ENCODE results near the gene TEX48. TPM values are rescaled to one million over a fixed set of nuclear protein-coding genes. Genes with fewer than 3 reads are reported as not detected.

Gene TEX48
- total RNA-seq, 6 donors from 2014 or later, result not detected

- ATAC-seq (ENCODE audit: low FRiP score in 2 of 2), result no peak
- 54 to 61% methylated on average over 8 of the region's 8 CpGs for WGBS, 2 donors
Observed at GRCh38 chr9:114721491-114722079, 39.6 kb upstream of the TEX48 start.

GRCh38 chr9:114720086-114720676 is 38.2 kb upstream of the TEX48 start:
- Histone ChIP-seq H3K9me3 (no peaks in the 10 kb centered on the region), H3K4me1 (no peaks in the 10 kb centered on the region), H3K36me3 (no peaks in the 10 kb centered on the region), H3K4me3 (no peak overlapping the region), H3K27me3 (no peaks in the 10 kb centered on the region), H3K27ac (no peak overlapping the region)
- no peak for ATAC-seq (ENCODE audit: low FRiP score in 2 of 2)
- TF ChIP-seq POLR2AphosphoS5 (IDR thresholded peaks at IDR 0.05), result no peak
- TF ChIP-seq CTCF (IDR thresholded peaks at IDR 0.05), result no peak
- TF ChIP-seq EP300 (IDR thresholded peaks at IDR 0.05), result no peak
- no peak for TF ChIP-seq POLR2A (IDR thresholded peaks at IDR 0.05)
- 85% methylated on average over 3 of the region's 3 CpGs; no CpG with 5 or more reads in 1 of the 2 donors for WGBS, 2 donors
- no peak for DNase-seq

More at GRCh38 chr9:114721491-114722079, 39.6 kb upstream of the TEX48 start:
- Histone ChIP-seq H3K4me1 (no peaks in the 10 kb centered on the region), H3K27me3 (no peaks in the 10 kb centered on the region), H3K27ac (no peak overlapping the region), H3K4me3 (no peak overlapping the region), H3K36me3 (no peaks in the 10 kb centered on the region), H3K9me3 (no peaks in the 10 kb centered on the region)
- TF ChIP-seq CTCF (IDR thresholded peaks at IDR 0.05) (no peak), EP300 (IDR thresholded peaks at IDR 0.05) (no peak), POLR2AphosphoS5 (IDR thresholded peaks at IDR 0.05) (no peak), POLR2A (IDR thresholded peaks at IDR 0.05) (no peak)
- DNase-seq, result no peak

GRCh38 chr9:114719290-114719689 is 37.3 kb upstream of the TEX48 start:
- WGBS, 2 donors, result 90% methylated on average over 4 of the region's 4 CpGs
- no peak for TF ChIP-seq EP300 (IDR thresholded peaks at IDR 0.05)
- no peak for TF ChIP-seq POLR2A (IDR thresholded peaks at IDR 0.05)
- TF ChIP-seq CTCF (IDR thresholded peaks at IDR 0.05), result no peak
- TF ChIP-seq POLR2AphosphoS5 (IDR thresholded peaks at IDR 0.05), result no peak

GRCh38 chr9:114718801-114719221 is 36.8 kb upstream of the TEX48 start:
- H3K9me3 ChIP-seq, result no peaks in the 10 kb centered on the region
- ATAC-seq (ENCODE audit: low FRiP score in 2 of 2) (no peak), DNase-seq (peak in 1 of 2 donors; percentile 30)
- WGBS, 2 donors, result 72 to 96% methylated on average over 5 to 8 of the region's 8 CpGs
- no peak overlapping the region for H3K4me3 ChIP-seq
- no peak for TF ChIP-seq CTCF (IDR thresholded peaks at IDR 0.05)
- no peak for TF ChIP-seq POLR2A (IDR thresholded peaks at IDR 0.05)
- no peak for TF ChIP-seq POLR2AphosphoS5 (IDR thresholded peaks at IDR 0.05)
- no peak for TF ChIP-seq EP300 (IDR thresholded peaks at IDR 0.05)
- no peaks in the 10 kb centered on the region for H3K27me3 ChIP-seq
- H3K27ac ChIP-seq, result no peak overlapping the region
- no peaks in the 10 kb centered on the region for H3K36me3 ChIP-seq
- H3K4me1 ChIP-seq, result no peaks in the 10 kb centered on the region

More at GRCh38 chr9:114719290-114719689, 37.3 kb upstream of the TEX48 start:
- Histone ChIP-seq H3K27ac (no peak overlapping the region), H3K27me3 (no peaks in the 10 kb centered on the region), H3K36me3 (no peaks in the 10 kb centered on the region), H3K4me1 (no peaks in the 10 kb centered on the region), H3K4me3 (no peak overlapping the region), H3K9me3 (no peaks in the 10 kb centered on the region)
- DNase-seq (no peak), ATAC-seq (ENCODE audit: low FRiP score in 2 of 2) (no peak)
